ENCODE results near the gene HRH2. TPM values are rescaled to one million over a fixed set of nuclear protein-coding genes. Genes with fewer than 3 reads are reported as not detected.

HRH2 gene
- total RNA-seq, 1 donor from 2014 or later, result not detected

GRCh38 chr5:175693741-175694140 is 35.9 kb downstream of the HRH2 start:
- DNase-seq, result no peak

DNA sequence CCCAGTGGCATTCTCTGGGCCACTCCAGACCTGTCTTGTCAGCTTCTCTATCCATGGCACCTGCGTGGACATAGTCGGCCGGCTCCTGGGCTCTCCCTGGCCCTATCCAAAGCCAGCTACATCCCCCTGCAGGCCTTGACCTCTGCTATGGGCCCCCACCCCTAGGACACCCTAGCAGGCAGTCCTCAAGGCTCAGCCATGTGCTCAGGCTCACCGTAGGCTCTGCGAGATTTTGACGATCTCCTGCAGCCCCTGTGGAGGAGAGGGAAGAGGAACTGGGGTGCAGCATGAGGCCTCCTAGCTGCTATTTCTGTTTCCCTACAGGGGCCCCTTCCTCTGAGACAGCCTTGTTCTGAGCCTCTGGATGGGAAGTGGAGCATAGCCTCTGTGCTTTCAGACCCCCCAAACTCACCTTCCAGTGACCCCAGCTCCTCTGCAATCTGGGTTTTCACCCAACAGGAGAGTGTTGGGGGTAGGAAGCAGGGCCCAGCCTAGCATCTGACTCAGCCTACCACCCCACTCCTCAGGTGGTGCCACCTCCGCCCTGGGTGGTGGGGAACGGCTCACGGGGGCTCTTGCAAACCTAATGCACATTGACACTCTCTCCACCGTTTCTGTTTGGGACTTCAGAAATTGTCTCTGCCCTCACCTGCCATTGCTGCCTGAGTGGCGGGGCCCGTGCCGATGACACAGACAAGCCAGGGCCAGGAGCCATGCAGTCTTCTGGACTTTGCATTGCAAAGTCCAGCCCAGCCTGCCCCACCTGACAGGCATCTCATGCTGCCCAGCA is 36.7 kb downstream of the HRH2 start:
- DNase-seq, result no peak

- no peak for DNase-seq
Measured at GRCh38 chr5:175695161-175696126, 37.6 kb downstream of the HRH2 start.

DNA sequence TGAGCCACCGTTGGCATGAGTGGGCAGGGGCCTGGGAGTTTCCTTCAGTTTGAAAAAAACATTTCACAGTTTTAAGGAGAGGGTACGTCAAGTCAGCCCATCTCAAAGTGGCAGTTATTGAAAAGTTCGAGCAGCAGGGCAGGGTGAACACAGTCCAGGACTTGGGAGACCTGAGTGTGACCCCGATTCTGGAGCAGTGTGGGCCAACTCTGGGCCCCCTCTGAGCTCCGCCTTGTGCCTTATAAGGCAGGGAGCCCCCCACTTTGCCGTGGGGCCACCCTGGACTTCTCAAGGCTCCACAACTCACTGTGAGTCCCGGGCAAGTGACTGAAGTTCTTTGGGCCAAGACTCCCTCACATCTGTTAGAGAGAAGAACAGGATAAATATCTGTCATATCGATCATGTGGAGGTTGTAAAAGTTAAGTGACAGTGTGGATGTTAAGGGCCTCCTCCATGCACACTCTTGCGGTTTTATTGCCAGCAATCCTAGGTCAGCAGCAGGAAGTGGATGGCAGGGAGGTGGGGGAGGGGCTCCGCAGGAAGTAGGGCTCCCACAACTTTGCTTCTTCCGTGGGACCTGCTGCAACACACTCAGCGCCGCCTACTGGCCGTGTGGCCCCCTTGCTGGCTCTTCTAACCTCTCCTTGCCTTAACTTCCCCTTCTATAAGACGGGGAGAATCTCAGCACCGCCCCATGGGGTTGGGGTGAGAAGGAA is 38.4 kb downstream of the HRH2 start:
- DNase-seq, result peak; percentile 30

GRCh38 chr5:175696855-175697198 is 39.0 kb downstream of the HRH2 start:
- no peak for DNase-seq

- DNase-seq, result no peak
Measured at GRCh38 chr5:175697846-175698245, 40.0 kb downstream of the HRH2 start.

DNA sequence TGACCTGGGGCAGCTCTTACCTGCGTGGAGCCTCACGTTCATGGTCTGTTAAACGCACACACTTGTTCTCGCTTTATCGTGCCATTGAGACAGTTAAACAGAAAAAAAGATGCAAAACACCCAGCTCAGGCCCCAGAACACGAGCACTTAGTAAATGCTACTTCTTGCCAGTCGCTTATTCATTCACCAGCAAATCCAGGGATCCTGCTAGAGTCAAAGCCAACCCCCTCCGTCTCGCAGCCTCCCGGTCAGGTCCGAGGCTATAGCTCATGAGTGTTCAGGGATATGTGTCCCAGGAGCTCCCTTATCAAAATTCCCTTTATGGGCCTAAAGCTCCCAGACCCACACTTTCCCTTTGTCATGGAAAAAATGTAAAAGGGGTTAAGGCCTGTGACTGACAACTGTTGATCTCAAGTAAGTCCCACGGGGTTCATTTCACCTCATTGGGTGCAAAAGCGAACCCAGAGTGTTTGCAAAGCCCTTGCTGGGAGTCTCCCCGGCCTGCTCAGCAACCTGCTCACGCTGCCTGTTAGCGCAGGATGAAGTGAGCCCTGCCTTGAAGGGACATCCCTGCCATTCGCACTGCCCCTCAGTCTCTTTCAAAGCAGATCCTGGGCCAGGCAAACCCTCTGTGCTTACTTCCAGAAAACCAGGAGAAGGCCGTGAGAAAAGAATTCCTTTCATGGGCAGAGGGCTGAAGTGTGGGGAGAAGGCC is 40.7 kb downstream of the HRH2 start:
- no peak for DNase-seq

- peak; percentile 20 for DNase-seq
Measured at GRCh38 chr5:175700991-175701390, 43.1 kb downstream of the HRH2 start.

DNA sequence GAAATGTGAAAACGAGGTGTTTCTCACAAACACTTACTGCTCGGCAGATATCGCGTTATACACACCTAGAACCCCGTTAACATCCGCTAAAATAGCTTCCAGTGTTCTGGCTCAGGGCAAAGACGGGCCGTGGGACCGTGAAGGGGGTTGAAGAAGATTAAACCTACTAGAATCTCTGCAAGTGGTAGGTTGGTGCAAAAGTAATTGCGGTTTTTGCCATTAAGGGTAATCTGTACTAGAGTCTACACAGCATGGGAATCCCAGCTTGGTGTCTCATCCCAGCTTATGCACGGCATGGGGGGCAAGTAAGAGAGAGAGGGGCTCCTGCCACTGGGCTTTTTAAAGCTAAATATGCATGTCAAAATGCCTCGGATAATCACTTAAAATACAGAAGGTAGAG is 43.9 kb downstream of the HRH2 start:
- no peak for DNase-seq

DNA sequence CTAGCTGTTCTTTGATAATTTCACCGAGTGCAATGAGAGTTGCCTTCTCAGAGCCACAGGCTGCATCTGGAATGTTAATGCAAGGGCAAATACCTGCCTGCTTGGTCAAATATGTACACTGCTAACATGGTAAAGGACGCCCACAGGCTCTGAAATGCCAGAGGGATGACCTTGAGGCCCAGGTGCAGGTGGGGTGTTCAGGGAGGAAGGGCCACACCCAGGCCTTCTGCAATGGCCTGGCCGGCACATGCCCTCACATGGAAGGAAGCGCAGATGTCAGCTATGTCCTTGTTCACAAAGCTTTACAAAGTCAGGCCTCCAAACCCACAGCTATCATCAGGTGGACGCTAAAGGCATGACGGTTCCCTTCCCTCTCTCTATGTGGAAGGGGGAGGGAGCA is 48.6 kb downstream of the HRH2 start:
- DNase-seq, result no peak

- no peak for DNase-seq
Measured at GRCh38 chr5:175707751-175708375, 50.0 kb downstream of the HRH2 start.

GRCh38 chr5:175709276-175709781 is 51.5 kb downstream of the HRH2 start:
- DNase-seq, result no peak

GRCh38 chr5:175710326-175710725 is 52.5 kb downstream of the HRH2 start:
- no peak for DNase-seq

DNA sequence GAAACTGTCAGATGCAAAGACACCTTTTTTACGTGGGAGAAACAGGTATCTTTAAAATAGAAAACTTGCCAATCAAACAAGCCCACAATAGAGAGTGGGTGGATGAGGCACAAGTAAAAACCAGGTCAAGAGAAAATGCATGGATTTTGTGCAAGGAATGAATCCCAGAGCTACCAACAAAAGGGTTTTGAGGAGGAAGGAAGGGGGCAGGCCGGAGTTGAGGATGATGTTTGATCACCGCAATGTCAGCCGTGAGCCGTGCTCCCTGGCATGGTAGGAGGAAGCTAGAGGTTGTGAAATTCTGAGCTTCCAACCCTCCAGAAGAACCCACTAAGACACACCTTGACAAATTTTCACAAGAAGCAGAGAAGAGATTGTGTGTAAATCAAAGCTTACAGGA is 53.2 kb downstream of the HRH2 start:
- DNase-seq, result no peak

- no peak for DNase-seq
Measured at GRCh38 chr5:175711472-175712312, 53.8 kb downstream of the HRH2 start.

- DNase-seq, result no peak
Measured at GRCh38 chr5:175712313-175712680, 54.4 kb downstream of the HRH2 start.

- no peak for DNase-seq
Measured at GRCh38 chr5:175712681-175713085, 54.8 kb downstream of the HRH2 start.

GRCh38 chr5:175713930-175714329 is 56.1 kb downstream of the HRH2 start:
- no peak for DNase-seq

DNA sequence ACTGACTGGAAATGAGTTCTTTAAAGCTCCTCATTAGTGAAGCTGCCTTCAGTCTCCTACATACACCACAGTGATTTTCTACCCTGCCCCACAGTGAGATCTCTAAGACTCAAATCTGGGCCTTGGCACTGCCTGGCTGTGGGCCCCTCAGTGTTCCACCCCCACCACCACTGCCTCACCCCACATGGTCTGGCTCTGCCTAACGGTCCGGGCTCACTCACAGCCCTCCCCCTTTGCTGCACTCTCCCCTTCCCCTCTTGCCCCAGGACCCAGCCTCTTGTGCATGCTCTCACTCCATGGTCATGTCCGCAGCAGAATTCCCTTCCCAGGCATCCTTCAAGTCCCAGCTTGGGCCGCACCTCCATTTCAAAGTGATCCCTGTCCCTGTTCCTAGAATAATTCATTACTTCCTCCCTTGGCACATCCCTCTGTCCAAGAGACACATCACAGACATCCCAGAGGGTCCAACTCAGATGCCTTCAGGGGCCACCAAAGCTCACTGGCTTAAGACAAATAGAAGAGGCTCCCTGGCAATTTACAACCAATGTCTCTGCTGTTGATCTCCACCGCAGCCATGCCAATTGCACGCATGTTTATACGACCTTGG is 56.7 kb downstream of the HRH2 start:
- no peak for DNase-seq

All from dermis blood vessel endothelial cell (primary cell).